Measurements from ENCODE around the gene PSMC3.

The PSMC3 gene

GRCh38 chr11:47426062-47426956 is at the start of gene PSMC3:
Gene PSMC3, minus strand, starts transcription at chr11:47426439. Its CDS starts 160 bp downstream, at chr11:47426279.
- DNase-seq, result peak; percentile 98

- DNase-seq, result no peak
Observed at GRCh38 chr11:47470671-47471070, 44.4 kb upstream of the PSMC3 start.

GRCh38 chr11:47469361-47470179 is 43.3 kb upstream of the PSMC3 start:
- DNase-seq, result no peak

- DNase-seq, result no peak
Observed at GRCh38 chr11:47468598-47469214, 42.5 kb upstream of the PSMC3 start.

GRCh38 chr11:47467357-47467756 is 41.1 kb upstream of the PSMC3 start:
- DNase-seq, result peak; percentile 5

- DNase-seq, result no peak
Observed at GRCh38 chr11:47466701-47467250, 40.5 kb upstream of the PSMC3 start.

- DNase-seq, result no peak
Observed at GRCh38 chr11:47466201-47466600, 40.0 kb upstream of the PSMC3 start.

- no peak for DNase-seq
Observed at GRCh38 chr11:47464483-47464882, 38.2 kb upstream of the PSMC3 start.

- no peak for DNase-seq
Observed at GRCh38 chr11:47461876-47462275, 35.6 kb upstream of the PSMC3 start.

GRCh38 chr11:47460571-47461235 is 34.5 kb upstream of the PSMC3 start:
- DNase-seq, result no peak

GRCh38 chr11:47454258-47454671 is 28.0 kb upstream of the PSMC3 start:
- DNase-seq, result peak; percentile 88

GRCh38 chr11:47453365-47453764 is 27.1 kb upstream of the PSMC3 start:
- DNase-seq, result no peak

- no peak for DNase-seq
Observed at GRCh38 chr11:47451990-47452389, 25.8 kb upstream of the PSMC3 start.

GRCh38 chr11:47451436-47451835 is 25.2 kb upstream of the PSMC3 start:
- no peak for DNase-seq

GRCh38 chr11:47449541-47449940 is 23.3 kb upstream of the PSMC3 start:
- no peak for DNase-seq

GRCh38 chr11:47448566-47449427 is 22.6 kb upstream of the PSMC3 start, which contains the start of gene RAPSN:
Gene RAPSN, minus strand, starts transcription at chr11:47449136. Its CDS starts 172 bp downstream, at chr11:47448964.
- DNase-seq, result no peak

- no peak for DNase-seq
Observed at GRCh38 chr11:47447906-47448305, 21.7 kb upstream of the PSMC3 start.

GRCh38 chr11:47446833-47447232 is 20.6 kb upstream of the PSMC3 start:
- DNase-seq, result no peak

GRCh38 chr11:47445840-47446239 is 19.6 kb upstream of the PSMC3 start:
- DNase-seq, result no peak

GRCh38 chr11:47443817-47444216 is 17.6 kb upstream of the PSMC3 start:
- DNase-seq, result no peak

- DNase-seq, result peak; percentile 81
Observed at GRCh38 chr11:47443028-47443700, 16.9 kb upstream of the PSMC3 start.

Measured in DMS53 (cell line).